Cardiac fibroblast (primary cell): Measurements from ENCODE around the gene NCOA3.

Experiments
- DNase-seq, 2 donors: peaks; one replicate each; pipeline versions ENCODE4 v3.0.0 to v3.0.0-alpha.2; 2010; ENCODE audit warnings: low read depth in 2 of 2
- H3K4me3 ChIP-seq, 2 donors: replicated peaks in 1 of 2; 1 replicate in 1 of 2; 2 replicates in 1 of 2; pipeline ENCODE4 v1.5.1; 2011; ENCODE audit warnings: low read depth in 2 of 2, low read length in 2 of 2, mild to moderate bottlenecking in 2 of 2, moderate library complexity in 1 of 2
- TF ChIP-seq, protein P1 (sequence below): IDR thresholded peaks from one replicate; pipeline ENCODE4 v1.5.1; 2011; ENCODE audit warnings: low read depth, mild to moderate bottlenecking, low read length, inconsistent platforms

NCOA3 gene

DNA sequence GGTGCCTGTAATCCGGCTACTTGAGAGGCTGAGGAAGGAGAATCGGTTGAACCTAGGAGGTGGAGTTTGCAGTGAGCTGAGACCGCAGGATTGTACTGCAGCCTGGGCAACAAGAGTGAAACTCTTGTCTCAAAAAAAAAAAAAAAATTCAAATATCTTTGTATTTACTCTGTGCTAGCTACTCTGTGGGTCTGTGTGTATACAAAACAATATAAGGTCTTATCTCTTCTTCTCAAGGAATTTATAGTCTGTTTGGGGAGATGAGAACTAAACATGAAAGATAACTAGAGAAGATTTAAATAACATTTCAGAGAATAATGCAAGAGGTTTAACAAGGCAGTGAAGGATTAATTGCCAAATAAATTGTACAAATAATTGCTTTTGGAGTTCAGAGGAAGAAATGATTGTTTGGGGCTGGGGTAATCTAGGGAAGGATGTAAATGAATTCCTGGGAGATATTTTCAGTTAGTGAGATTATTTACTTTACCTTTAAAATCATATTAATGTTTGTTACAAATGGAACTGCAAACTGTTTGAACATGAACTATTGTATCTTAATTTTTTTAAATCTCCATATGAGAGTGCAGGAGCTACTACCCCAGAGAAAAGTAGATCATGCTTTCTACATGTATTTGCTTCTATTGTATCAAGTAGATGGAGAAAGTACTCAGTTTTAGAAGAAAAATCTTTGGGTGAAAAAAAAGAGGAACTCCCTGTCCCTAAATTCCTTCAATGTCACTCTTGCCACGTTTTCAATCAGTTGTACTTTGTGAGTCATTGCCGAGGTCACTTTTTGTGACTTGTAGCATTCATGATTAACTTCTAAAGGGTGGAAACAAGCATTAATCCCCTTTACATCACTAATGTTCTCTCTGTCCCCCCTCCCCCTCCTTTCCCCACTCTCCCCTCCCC, 39.0 kb downstream of the NCOA3 start:
- no peak overlapping the region for H3K4me3 ChIP-seq
- DNase-seq = peak in 1 of 2 donors; percentile 44
- TF ChIP-seq, protein P1, sequence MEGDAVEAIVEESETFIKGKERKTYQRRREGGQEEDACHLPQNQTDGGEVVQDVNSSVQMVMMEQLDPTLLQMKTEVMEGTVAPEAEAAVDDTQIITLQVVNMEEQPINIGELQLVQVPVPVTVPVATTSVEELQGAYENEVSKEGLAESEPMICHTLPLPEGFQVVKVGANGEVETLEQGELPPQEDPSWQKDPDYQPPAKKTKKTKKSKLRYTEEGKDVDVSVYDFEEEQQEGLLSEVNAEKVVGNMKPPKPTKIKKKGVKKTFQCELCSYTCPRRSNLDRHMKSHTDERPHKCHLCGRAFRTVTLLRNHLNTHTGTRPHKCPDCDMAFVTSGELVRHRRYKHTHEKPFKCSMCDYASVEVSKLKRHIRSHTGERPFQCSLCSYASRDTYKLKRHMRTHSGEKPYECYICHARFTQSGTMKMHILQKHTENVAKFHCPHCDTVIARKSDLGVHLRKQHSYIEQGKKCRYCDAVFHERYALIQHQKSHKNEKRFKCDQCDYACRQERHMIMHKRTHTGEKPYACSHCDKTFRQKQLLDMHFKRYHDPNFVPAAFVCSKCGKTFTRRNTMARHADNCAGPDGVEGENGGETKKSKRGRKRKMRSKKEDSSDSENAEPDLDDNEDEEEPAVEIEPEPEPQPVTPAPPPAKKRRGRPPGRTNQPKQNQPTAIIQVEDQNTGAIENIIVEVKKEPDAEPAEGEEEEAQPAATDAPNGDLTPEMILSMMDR = no peak

DNA sequence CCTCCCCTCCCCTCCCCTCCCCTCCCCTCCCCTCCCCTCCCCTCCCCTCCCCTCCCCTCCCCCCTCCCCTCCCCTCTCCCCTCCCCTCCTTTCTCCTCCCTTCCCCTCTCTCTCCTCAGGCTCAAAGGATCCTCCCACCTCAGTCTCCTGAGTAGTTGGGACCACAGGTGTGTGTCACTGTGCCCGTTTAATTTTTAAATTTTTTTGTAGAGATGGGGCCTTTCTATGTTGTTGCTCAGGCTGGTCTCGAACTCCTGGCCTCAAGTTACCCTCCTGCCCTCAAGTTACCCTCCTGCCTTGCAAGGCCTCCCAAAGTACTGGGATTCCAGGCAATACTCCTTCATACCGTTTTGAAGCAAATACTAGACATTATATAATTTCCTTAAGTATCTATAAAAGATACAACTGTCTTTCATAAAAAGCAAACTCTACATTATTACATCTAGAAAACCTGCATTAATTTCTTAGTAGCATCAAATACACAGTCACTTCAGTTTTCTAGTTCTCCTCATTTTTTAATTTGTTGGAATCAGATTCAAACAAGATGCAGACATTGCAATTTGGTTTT, 39.8 kb downstream of the NCOA3 start:
- no peak for DNase-seq
- TF ChIP-seq, protein P1 = no peak
- H3K4me3 ChIP-seq = no peak overlapping the region

DNA sequence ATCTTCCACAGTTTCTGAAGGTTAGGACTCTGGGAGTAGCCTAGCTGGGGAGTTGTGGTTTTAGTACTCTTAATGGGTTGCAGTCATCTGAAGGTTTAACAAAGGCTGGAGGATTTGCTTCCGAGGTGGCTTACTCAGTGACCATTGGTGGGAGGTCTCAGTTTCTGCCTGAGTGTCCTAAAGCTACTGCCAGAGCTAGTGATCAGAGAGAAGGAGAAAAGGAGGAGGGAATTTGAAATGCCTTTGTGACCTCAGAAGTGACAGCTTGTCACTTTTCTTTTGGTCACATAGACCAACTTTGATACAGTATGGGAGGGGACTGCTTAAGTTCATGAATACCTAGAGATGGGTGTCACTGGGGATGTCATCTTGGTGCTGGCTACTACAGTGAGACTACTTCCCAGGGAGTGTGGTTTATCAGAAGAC, 41.3 kb downstream of the NCOA3 start:
- peak in 1 of 2 donors; percentile 31 for DNase-seq
- no peak overlapping the region for H3K4me3 ChIP-seq
- TF ChIP-seq, protein P1 = no peak

DNA sequence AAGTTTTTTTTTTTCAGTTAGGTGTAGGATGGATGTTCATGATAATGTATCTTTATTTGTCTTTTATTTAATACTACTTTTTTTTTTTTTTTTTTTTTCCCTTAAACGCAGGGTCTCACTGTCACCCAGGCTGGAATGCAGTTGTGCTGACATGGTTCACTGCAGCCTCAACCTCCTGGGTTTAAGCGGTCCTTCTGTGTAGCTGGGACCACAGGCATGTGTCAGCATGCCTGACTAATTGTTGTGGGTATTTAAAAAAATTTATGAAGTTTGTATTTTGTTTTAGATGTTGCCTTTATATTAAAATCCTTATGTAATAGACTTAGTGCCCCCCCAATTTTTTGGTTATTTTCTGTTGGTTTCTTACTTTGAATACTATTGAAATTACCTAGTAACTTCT, 42.6 kb downstream of the NCOA3 start:
- TF ChIP-seq, protein P1 = no peak
- peak; percentile 35 to 62 for DNase-seq
- no peak overlapping the region for H3K4me3 ChIP-seq

DNA sequence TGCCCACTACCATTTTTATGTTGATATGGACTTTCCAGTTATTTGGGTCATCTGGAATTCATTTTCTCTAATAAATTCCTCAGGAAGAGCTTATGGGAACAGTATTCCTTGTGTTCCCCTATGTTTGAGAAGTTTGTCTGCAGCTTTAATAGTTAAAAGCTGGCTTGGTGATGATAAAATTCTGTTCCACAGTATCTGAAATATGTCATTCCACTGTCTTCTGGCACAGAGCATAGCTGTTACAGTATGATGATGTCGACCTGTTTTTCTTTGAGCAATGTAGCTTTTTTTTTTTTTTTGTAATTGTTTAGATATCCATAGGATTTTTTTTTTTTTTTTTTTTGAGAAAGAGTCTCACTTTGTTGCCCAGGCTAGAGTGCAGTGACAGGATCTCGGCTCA, 43.2 kb downstream of the NCOA3 start:
- TF ChIP-seq, protein P1 = no peak
- no peak overlapping the region for H3K4me3 ChIP-seq
- DNase-seq = peak; percentile 32 to 48

DNA sequence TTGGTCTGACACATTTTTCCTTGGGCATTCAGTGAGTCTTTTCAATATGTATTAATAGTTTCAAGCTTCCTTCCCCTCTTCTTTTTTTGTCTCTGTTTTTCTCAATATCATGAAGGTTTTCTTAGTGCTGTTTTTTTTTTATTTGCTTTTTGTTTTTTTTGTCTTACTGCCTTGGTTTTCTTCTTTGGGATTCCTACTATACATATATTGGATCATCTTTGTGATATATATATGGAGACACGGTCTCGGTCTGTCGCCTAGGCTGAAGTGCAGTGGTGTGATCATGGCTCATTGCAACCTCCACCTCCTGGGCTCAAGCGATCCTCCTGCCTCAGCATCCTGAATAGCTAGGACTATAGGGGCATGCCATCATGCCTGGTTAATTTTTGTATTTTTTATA, 43.8 kb downstream of the NCOA3 start:
- TF ChIP-seq, protein P1 = no peak
- DNase-seq = no peak
- no peak overlapping the region for H3K4me3 ChIP-seq
